K562 treated with DMSO at 1 percent for 4 hours (cell line): ENCODE results near the gene PLEKHD1. TPM values are rescaled to one million over a fixed set of nuclear protein-coding genes. Genes with fewer than 3 reads are reported as not detected.

ENCODE experiments used
- total RNA-seq: library from RNA; unstranded; fragments of 300-600 nt; gene quantifications from 2 replicates; pipeline ENCODE4 v1.2.3, GENCODE V29; 2022; ENCODE audit not compliant: insufficient read depth

Gene PLEKHD1
- total RNA-seq: 0.23 TPM in 1 of 2 replicates, not detected in the other

GRCh38 chr14:69484444-69485314 is at the start of gene PLEKHD1:
Gene PLEKHD1, plus strand, starts transcription at chr14:69484728. Its CDS starts 238 bp downstream, at chr14:69484966.

GRCh38 chr14:69574263-69574953 is 89.9 kb downstream of the PLEKHD1 start, which contains the start of gene CCDC177:
Gene CCDC177, minus strand, starts transcription at chr14:69574871. Its CDS starts 1,249 bp downstream, at chr14:69573622.

Other genes with a start within 250 kb of the PLEKHD1 start
- not detected in 2 replicates for gene GALNT16, start 224.6 kb upstream of the PLEKHD1 start, total RNA-seq
- gene ERH, start 86.4 kb upstream of the PLEKHD1 start, total RNA-seq: 107 and 132 TPM in 2 replicates
- gene SLC39A9, start 86.0 kb upstream of the PLEKHD1 start, total RNA-seq: 22.5 and 24.0 TPM in 2 replicates
- not detected in 2 replicates for gene CCDC177, start 90.1 kb downstream of the PLEKHD1 start, total RNA-seq
- 6.8 and 7.7 TPM in 2 replicates for gene SUSD6, start 126.9 kb downstream of the PLEKHD1 start, total RNA-seq